Natural killer cell (primary cell): ENCODE data around the gene PROCA1. TPM values are rescaled to one million over a fixed set of nuclear protein-coding genes. Genes with fewer than 3 reads are reported as not detected.
A peak's percentile ranks its signal among the peaks of the same experiment; 100 is the strongest.

Source experiments
- ATAC-seq, 3 donors: fragments of 150-1000 bp in 2 of 3; fragments of 200-7000 bp in 1 of 3; cut with Tn5 transposase; 1 replicate in 1 of 3; 2 replicates in 2 of 3; pipeline ENCODE4 v1.10.0; 2021; ENCODE audit warnings: mild to moderate bottlenecking in 2 of 3, moderate library complexity in 2 of 3
- DNase-seq, 2 donors: peaks; one replicate each; pipeline versions ENCODE4 v3.0.0 to v3.0.0-alpha.2; 2013 to 2021; ENCODE audit warnings: mixed read lengths in 1 of 2
- H3K27ac ChIP-seq: one replicate; pipeline ENCODE4 v1.5.1; 2013; ENCODE audit warnings: mild to moderate bottlenecking, low read length
- H3K27me3 ChIP-seq: one replicate; pipeline ENCODE4 v1.6.1; 2013; ENCODE audit warnings: low read length; ENCODE audit not compliant: control insufficient read depth, insufficient read depth
- H3K36me3 ChIP-seq: one replicate; pipeline ENCODE4 v1.6.1; 2013; ENCODE audit warnings: low read length; ENCODE audit not compliant: control insufficient read depth, insufficient read depth
- H3K4me1 ChIP-seq: one replicate; pipeline ENCODE4 v1.6.1; 2013; ENCODE audit warnings: low read length; ENCODE audit not compliant: control insufficient read depth, insufficient read depth
- H3K4me3 ChIP-seq: one replicate; pipeline ENCODE4 v1.5.1; 2013; ENCODE audit warnings: low read length
- H3K9me3 ChIP-seq: one replicate; pipeline ENCODE4 v1.6.1; 2013; ENCODE audit warnings: low read length; ENCODE audit not compliant: control insufficient read depth, insufficient read depth
- H3K27ac Mint-ChIP-seq, 2 donors: one replicate each; pipeline ENCODE4 v1.8.0; 2022; ENCODE audit warnings: mild to moderate bottlenecking in 2 of 2, mixed read lengths in 2 of 2, moderate library complexity in 1 of 2
- H3K27me3 Mint-ChIP-seq, 2 donors: one replicate each; pipeline ENCODE4 v1.8.0; 2022; ENCODE audit warnings: low read depth in 2 of 2, mixed read lengths in 2 of 2
- H3K36me3 Mint-ChIP-seq: one replicate; pipeline ENCODE4 v1.8.0; 2022; ENCODE audit warnings: mixed read lengths
- H3K4me1 Mint-ChIP-seq, 2 donors: one replicate each; pipeline ENCODE4 v1.8.0; 2022; ENCODE audit warnings: mixed read lengths in 2 of 2
- H3K4me3 Mint-ChIP-seq: one replicate; pipeline ENCODE4 v1.8.0; 2022; ENCODE audit warnings: mild to moderate bottlenecking, moderate library complexity, mixed read lengths
- H3K9me3 Mint-ChIP-seq, 2 donors: one replicate each; pipeline ENCODE4 v1.8.0; 2022; ENCODE audit warnings: mixed read lengths in 2 of 2
- WGBS: methylation state at CpG from one replicate; pipeline ENCODE4 v1.1.7; 2013; ENCODE audit warnings: missing lambda C conversion rate; ENCODE audit not compliant: insufficient coverage; 5-methylcytosine and 5-hydroxymethylcytosine counted together
- intact Hi-C: fragments of 100-400 bp; cut with micrococcal nuclease; formaldehyde crosslinking; loops from one replicate; pipeline ENCODE4 v1.14.2; 2022
- total RNA-seq, 4 donors: library from RNA; stranded (reverse); fragments of 120-200 nt in 1 of 4; gene quantifications; one replicate each; pipeline versions ENCODE4 v1.2.3 to v1.2.4, GENCODE V29; 2013 to 2022
- TF ChIP-seq, protein P1 (sequence below): fragments of 200-600 bp; IDR thresholded peaks from one replicate; pipeline ENCODE4 v1.8.0; 2022; ENCODE audit warnings: antibody characterized with exemption

Gene PROCA1
- total RNA-seq, 3 donors from 2014 or later (not counting 1 experiment from before 2014, with no cell fraction given): 2.3 to 5.8 (median 3.6) TPM

DNA sequence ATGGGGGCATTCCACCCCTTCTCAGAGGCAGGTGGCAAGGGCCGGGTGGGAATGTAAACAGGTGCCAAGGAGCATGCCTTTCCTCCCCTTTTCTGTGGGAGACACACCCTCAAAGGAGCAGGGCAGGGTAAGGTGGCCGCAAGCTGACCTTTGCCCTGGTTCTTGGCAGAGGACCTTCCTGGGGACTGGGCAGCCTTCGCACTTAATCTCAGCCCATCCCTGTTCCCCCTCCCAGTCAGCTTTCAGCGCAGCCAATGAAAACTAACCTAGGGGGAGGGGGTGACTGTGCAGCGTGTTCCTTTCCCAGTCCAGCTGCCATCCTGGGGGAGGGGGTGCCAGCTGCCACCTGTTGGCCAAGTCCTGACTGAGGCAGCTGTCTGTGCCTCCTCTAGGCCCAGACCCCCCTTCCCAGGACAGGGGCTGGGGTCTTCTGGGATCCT, 34.9 kb upstream of the PROCA1 start:
- Histone ChIP-seq H3K4me3 (no peak overlapping the region), H3K27me3 (no peaks in the 10 kb centered on the region), H3K9me3 (no peaks in the 10 kb centered on the region), H3K27ac (no peak overlapping the region), H3K36me3 (peaks cover 15% of the 10 kb centered on the region), H3K4me1 (peaks cover 56% of the 10 kb centered on the region)
- Mint-ChIP-seq H3K4me3 (no peak overlapping the region), H3K9me3 (no peaks in the 10 kb centered on the region), H3K27me3 (no peaks in the 10 kb centered on the region), H3K4me1 (peaks cover 5 to 28% of the 10 kb centered on the region in 2 donors), H3K27ac (peak overlapping the region in 1 of 2 donors; percentile 83), H3K36me3 (no peaks in the 10 kb centered on the region)
- no peak for ATAC-seq
- 87% methylated on average over 5 of the region's 5 CpGs for WGBS
- DNase-seq: no peak
- TF ChIP-seq, protein P1, sequence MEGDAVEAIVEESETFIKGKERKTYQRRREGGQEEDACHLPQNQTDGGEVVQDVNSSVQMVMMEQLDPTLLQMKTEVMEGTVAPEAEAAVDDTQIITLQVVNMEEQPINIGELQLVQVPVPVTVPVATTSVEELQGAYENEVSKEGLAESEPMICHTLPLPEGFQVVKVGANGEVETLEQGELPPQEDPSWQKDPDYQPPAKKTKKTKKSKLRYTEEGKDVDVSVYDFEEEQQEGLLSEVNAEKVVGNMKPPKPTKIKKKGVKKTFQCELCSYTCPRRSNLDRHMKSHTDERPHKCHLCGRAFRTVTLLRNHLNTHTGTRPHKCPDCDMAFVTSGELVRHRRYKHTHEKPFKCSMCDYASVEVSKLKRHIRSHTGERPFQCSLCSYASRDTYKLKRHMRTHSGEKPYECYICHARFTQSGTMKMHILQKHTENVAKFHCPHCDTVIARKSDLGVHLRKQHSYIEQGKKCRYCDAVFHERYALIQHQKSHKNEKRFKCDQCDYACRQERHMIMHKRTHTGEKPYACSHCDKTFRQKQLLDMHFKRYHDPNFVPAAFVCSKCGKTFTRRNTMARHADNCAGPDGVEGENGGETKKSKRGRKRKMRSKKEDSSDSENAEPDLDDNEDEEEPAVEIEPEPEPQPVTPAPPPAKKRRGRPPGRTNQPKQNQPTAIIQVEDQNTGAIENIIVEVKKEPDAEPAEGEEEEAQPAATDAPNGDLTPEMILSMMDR: no peak
- intact Hi-C loops: no loop called here

DNA sequence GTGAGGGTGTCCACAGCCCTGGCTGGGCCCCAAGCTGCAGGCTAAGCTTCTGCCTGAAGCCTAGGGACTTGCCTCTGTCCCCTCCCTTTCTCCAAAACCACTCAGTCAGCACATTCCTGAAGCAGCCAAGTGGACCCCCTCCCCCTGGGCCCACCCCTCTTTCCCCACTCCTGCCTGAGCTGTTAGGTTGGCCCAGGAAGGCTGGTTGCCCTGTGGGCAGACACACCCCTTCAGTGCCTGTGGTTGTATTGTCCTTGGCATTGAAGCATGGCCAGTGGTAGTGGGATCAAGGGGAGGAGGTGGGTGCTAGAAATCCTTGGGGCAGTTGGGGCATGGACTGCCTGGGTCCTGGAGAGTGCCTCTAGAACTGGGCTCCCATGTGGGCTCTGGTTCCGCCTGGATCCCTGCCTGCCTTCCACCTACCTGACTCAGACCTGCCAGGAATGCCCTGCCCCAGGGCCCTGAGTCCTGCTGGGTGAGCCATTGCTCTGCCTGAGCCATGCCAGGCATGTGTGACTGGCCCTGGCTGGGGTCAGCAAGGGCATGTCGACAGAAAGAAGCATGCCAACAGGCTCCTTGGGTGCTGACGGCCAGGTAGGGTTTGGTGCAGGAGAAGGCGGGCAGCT, 34.2 kb upstream of the PROCA1 start:
- H3K27ac ChIP-seq: peak overlapping the region; percentile 15
- 89% methylated on average over 4 of the region's 4 CpGs for WGBS
- peaks cover 63% of the 10 kb centered on the region for H3K4me1 ChIP-seq
- ATAC-seq: no peak
- Mint-ChIP-seq H3K27ac (peak overlapping the region in 1 of 2 donors; percentile 83), H3K9me3 (no peaks in the 10 kb centered on the region), H3K36me3 (no peaks in the 10 kb centered on the region), H3K4me3 (peak overlapping the region; percentile 21), H3K27me3 (no peaks in the 10 kb centered on the region), H3K4me1 (peaks cover 5 to 28% of the 10 kb centered on the region in 2 donors)
- H3K36me3 ChIP-seq: peaks cover 15% of the 10 kb centered on the region
- no peaks in the 10 kb centered on the region for H3K9me3 ChIP-seq
- intact Hi-C loops: no loop called here
- DNase-seq: no peak
- H3K4me3 ChIP-seq: no peak overlapping the region
- TF ChIP-seq, protein P1: no peak
- H3K27me3 ChIP-seq: no peaks in the 10 kb centered on the region

DNA sequence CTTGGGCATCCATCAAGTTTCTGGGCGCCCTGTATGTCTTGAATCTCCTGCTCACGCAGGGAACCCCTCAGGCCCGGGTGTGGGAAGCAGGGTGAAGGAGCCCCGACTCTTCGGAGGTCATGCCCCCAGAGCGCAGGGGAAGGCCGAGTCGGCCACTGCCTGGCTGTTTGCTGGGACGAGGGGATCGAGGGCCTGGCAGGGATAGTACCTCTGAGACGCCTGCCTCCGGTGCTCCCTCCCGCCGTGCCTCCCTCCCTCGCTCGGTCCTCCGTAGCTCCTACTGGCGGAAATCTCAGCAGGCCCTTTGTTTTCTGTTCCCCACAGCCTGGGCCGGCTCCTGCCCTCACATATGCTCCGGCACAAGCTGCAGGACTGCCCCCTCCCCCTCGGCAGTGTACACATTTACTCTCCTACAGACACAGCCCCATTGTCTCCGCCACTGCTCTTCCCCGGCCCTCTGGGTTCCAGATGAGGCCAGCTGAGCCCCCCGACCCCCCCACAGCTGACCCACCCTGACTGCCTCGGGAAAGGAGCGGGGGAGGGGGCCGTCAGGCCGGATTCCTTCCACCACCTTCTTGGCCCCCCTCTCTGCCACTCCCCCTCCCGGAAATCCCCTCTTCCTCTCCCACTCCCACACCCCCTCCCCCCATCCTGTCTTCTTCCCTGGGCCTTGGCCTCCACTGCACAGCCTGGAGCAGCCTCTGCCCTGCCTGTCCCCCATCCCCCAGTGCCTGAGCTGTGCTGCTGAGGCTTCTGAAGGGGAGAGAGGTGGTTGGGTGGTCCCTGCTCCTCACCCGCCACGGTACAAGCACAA, 33.5 kb upstream of the PROCA1 start:
- Histone ChIP-seq H3K4me3 (peak overlapping the region; percentile 54), H3K4me1 (peaks cover 68% of the 10 kb centered on the region), H3K27me3 (no peaks in the 10 kb centered on the region), H3K9me3 (no peaks in the 10 kb centered on the region), H3K27ac (peak overlapping the region; percentile 71), H3K36me3 (peaks cover 15% of the 10 kb centered on the region)
- ATAC-seq (peak in 1 of 3 donors; percentile 1), DNase-seq (peak; percentile 29 to 63)
- TF ChIP-seq, protein P1: no peak
- no peaks in the 10 kb centered on the region for H3K9me3 Mint-ChIP-seq
- H3K4me1 Mint-ChIP-seq: peaks cover 3 to 28% of the 10 kb centered on the region in 2 donors
- no peaks in the 10 kb centered on the region for H3K27me3 Mint-ChIP-seq
- intact Hi-C loops: loop anchor here (5.0 kb wide), 1 partner anchor 182 kb away; no protein-coding TSS in a partner anchor
- WGBS: 10% methylated on average over 31 of the region's 31 CpGs
- no peaks in the 10 kb centered on the region for H3K36me3 Mint-ChIP-seq
- peak overlapping the region; percentile 86 for H3K4me3 Mint-ChIP-seq
- peak overlapping the region; percentile 81 to 83 for H3K27ac Mint-ChIP-seq
